ENCODE results near the gene THOP1. TPM values are rescaled to one million over a fixed set of nuclear protein-coding genes. Genes with fewer than 3 reads are reported as not detected.
A peak's percentile ranks its signal among the peaks of the same experiment; 100 is the strongest.

THOP1 gene
- total RNA-seq, 1 donor from 2014 or later, result 190 TPM

GRCh38 chr19:2827840-2828489, 42.7 kb downstream of the THOP1 start:
- Mint-ChIP-seq H3K36me3 (ENCODE audit: low read depth) (peaks cover 22% of the 10 kb centered on the region), H3K4me1 (ENCODE audit: low read depth) (no peaks in the 10 kb centered on the region)
- intact Hi-C loops (cut with micrococcal nuclease), result no loop called here

GRCh38 chr19:2834294-2834871, 49.1 kb downstream of the THOP1 start:
- Mint-ChIP-seq H3K4me1 (ENCODE audit: low read depth) (no peaks in the 10 kb centered on the region), H3K36me3 (ENCODE audit: low read depth) (peaks cover 19% of the 10 kb centered on the region), H3K9me3 (peaks cover 52% of the 10 kb centered on the region), H3K4me3 (no peak overlapping the region), H3K27me3 (ENCODE audit: insufficient read depth) (no peaks in the 10 kb centered on the region), H3K27ac (no peak overlapping the region)
- no peak for DNase-seq (ENCODE audit: low spot score)
- intact Hi-C loops (cut with micrococcal nuclease), result no loop called here

More at GRCh38 chr19:2827840-2828489, 42.7 kb downstream of the THOP1 start:
- H3K4me3 Mint-ChIP-seq, result no peak overlapping the region
- no peak for DNase-seq (ENCODE audit: low spot score)
- peaks cover 44% of the 10 kb centered on the region for H3K9me3 Mint-ChIP-seq
- no peak overlapping the region for H3K27ac Mint-ChIP-seq
- no peaks in the 10 kb centered on the region for H3K27me3 Mint-ChIP-seq (ENCODE audit: insufficient read depth)

- Mint-ChIP-seq H3K36me3 (ENCODE audit: low read depth) (peaks cover 18% of the 10 kb centered on the region), H3K27me3 (ENCODE audit: insufficient read depth) (peaks cover 1% of the 10 kb centered on the region), H3K4me3 (no peak overlapping the region), H3K4me1 (ENCODE audit: low read depth) (no peaks in the 10 kb centered on the region), H3K27ac (no peak overlapping the region), H3K9me3 (peaks cover 44% of the 10 kb centered on the region)
- intact Hi-C loops (cut with micrococcal nuclease), result no loop called here
- no peak for DNase-seq (ENCODE audit: low spot score)
Measured at GRCh38 chr19:2837430-2837829, 52.1 kb downstream of the THOP1 start.

DNA sequence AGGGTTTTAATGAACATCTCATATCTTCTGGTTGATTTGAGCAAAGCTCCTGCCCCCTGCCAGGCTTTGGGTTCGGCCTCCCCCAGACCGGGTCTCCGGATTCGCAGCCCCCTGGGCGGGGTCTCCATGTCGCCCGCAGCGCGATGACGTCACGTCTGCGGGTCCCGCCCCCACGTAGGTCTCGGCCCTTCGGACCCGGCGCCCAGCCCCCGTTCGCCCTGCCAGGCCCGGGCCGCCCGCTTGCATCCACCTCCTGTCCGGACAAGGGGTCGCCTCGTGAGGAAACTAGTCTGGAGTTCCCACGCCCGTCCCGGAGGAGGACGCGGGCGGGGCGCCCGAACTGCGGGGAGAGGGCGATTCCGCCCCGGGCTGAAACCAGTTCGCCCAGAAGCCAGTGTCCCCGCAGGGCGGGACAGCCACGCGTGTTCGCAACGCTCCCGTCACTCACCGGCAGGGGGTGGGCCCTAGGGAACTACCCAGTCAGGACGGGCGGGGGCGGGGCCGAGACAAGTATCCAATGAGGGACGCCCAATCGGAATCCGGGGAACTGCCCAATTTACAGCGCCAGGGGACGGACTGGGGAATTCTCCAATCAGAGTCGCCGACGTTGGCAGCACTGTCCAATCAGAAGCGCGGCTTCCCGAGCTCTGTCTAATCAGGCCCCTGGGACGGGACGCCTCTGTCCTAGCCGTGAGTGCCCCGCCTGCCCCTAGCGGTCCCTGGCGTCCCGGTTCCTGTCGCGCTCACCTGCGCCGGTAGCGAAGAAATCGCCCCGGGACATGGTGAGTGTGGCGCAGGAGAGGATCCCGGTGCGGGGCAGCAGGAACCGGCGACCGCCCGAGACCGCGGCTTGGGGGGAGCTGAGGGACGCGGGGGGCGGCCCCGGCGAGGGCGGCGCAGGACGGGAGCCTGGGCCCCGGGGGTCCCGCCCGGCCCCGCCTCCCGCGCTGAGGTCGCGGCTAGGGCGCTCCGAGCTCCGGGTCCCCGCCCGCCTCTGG, 55.8 kb downstream of the THOP1 start, which contains the start of gene ZNF555:
Gene ZNF555, plus strand, starts transcription at position 682 of the 998 bp plus-strand sequence. Its CDS starts 98 bp downstream, at position 780.
- Mint-ChIP-seq H3K4me3 (peak within 1 kb of the TSS; percentile 81), H3K27me3 (ENCODE audit: insufficient read depth) (peaks cover 12% of the 10 kb centered on the region), H3K27ac (no peak within 1 kb of the TSS), H3K36me3 (ENCODE audit: low read depth) (peaks cover 2% of the 10 kb centered on the region), H3K4me1 (ENCODE audit: low read depth) (no peaks in the 10 kb centered on the region), H3K9me3 (peaks cover 22% of the 10 kb centered on the region)
- peak; percentile 84 for DNase-seq (ENCODE audit: low spot score)
- intact Hi-C loops (cut with micrococcal nuclease), result loop anchor here (1.0 kb wide), 3 partner anchors 22 to 59 kb away; partner anchors contain the start of genes SGTA, ZNF554 and ZNF57

- intact Hi-C loops (cut with micrococcal nuclease), result loop anchor here (1.0 kb wide), 3 partner anchors 23 to 59 kb away; partner anchors contain the start of genes SGTA, ZNF554 and ZNF57
- no peak for DNase-seq (ENCODE audit: low spot score)
- peaks cover 2% of the 10 kb centered on the region for H3K36me3 Mint-ChIP-seq (ENCODE audit: low read depth)
- peaks cover 12% of the 10 kb centered on the region for H3K27me3 Mint-ChIP-seq (ENCODE audit: insufficient read depth)
- peaks cover 18% of the 10 kb centered on the region for H3K9me3 Mint-ChIP-seq
- peak overlapping the region; percentile 52 for H3K4me3 Mint-ChIP-seq
- no peak overlapping the region for H3K27ac Mint-ChIP-seq
- no peaks in the 10 kb centered on the region for H3K4me1 Mint-ChIP-seq (ENCODE audit: low read depth)
Measured at GRCh38 chr19:2841855-2842574, 56.7 kb downstream of the THOP1 start.

GRCh38 chr19:2845107-2845506, 59.8 kb downstream of the THOP1 start:
- Mint-ChIP-seq H3K36me3 (ENCODE audit: low read depth) (peaks cover 3% of the 10 kb centered on the region), H3K27ac (no peak overlapping the region), H3K9me3 (peaks cover 26% of the 10 kb centered on the region), H3K4me1 (ENCODE audit: low read depth) (no peaks in the 10 kb centered on the region), H3K27me3 (ENCODE audit: insufficient read depth) (peaks cover 12% of the 10 kb centered on the region), H3K4me3 (no peak overlapping the region)
- no peak for DNase-seq (ENCODE audit: low spot score)
- intact Hi-C loops (cut with micrococcal nuclease), result no loop called here

DNA sequence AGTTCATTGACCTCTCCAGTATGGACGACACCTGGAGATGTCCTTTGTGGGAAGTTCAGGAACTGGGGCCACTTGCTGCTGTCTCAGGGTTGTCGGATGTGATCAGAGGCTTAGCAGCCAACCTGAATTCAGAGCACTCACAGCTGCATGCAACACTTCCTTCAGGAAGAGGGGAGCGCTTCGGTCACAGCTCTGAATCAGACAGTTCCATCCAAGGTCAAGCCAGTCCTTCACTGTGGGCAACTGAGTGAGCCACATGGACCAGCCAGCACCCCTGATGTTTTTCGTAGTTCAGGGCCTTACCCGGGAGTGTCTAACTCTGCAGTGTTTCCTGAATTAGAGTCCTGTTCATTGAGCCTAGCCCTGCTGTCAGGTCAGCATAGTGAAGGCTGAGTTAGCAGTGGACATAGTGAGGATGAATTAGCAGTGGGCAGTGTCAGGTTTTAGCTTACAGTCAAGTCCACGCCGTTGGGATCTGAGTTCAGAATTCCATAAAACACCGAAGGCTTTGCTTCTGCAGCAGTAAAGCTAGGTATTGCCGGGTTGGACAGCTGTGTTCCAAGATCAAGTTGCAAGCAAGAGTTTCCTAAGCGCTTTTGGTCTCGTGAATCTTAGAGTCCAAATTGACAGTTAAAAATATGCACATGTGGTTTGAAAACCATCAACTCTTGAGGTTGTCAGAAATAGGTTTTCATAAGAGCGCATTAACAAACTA, 61.0 kb downstream of the THOP1 start:
- intact Hi-C loops (cut with micrococcal nuclease), result no loop called here
- no peak overlapping the region for H3K4me3 Mint-ChIP-seq
- no peaks in the 10 kb centered on the region for H3K4me1 Mint-ChIP-seq (ENCODE audit: low read depth)
- H3K27ac Mint-ChIP-seq, result no peak overlapping the region
- peaks cover 12% of the 10 kb centered on the region for H3K36me3 Mint-ChIP-seq (ENCODE audit: low read depth)
- no peak for DNase-seq (ENCODE audit: low spot score)
- peaks cover 35% of the 10 kb centered on the region for H3K9me3 Mint-ChIP-seq
- H3K27me3 Mint-ChIP-seq (ENCODE audit: insufficient read depth), result peaks cover 12% of the 10 kb centered on the region

DNA sequence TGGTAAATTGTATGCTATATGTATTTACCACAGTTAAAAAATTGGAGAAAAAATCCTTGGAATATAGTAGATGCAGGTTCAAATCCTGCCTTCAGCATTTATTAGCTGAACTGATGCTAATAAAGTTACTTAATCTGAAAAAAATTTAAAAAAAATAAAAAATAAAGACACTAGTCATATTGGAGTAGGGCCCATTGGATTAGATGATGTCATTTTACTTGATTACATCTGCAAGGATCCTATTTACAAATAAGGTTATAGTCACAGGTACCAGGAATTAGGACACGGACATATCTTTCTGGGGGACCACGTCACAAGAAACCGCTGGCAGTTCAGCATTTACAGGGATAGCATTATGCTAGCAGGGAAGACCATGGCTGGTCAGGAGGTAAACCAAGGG, 62.2 kb downstream of the THOP1 start:
- Mint-ChIP-seq H3K27me3 (ENCODE audit: insufficient read depth) (peaks cover 10% of the 10 kb centered on the region), H3K4me3 (no peak overlapping the region), H3K36me3 (ENCODE audit: low read depth) (peaks cover 20% of the 10 kb centered on the region), H3K4me1 (ENCODE audit: low read depth) (no peaks in the 10 kb centered on the region), H3K27ac (no peak overlapping the region), H3K9me3 (peaks cover 43% of the 10 kb centered on the region)
- no peak for DNase-seq (ENCODE audit: low spot score)
- intact Hi-C loops (cut with micrococcal nuclease), result no loop called here

GRCh38 chr19:2848616-2849015, 63.3 kb downstream of the THOP1 start:
- intact Hi-C loops (cut with micrococcal nuclease), result no loop called here
- Mint-ChIP-seq H3K27ac (no peak overlapping the region), H3K36me3 (ENCODE audit: low read depth) (peaks cover 25% of the 10 kb centered on the region), H3K4me3 (no peak overlapping the region), H3K4me1 (ENCODE audit: low read depth) (no peaks in the 10 kb centered on the region), H3K27me3 (ENCODE audit: insufficient read depth) (no peaks in the 10 kb centered on the region), H3K9me3 (peaks cover 52% of the 10 kb centered on the region)
- DNase-seq (ENCODE audit: low spot score), result no peak

- no peak for DNase-seq (ENCODE audit: low spot score)
- no peak overlapping the region for H3K4me3 Mint-ChIP-seq
- H3K4me1 Mint-ChIP-seq (ENCODE audit: low read depth), result no peaks in the 10 kb centered on the region
- no peaks in the 10 kb centered on the region for H3K27me3 Mint-ChIP-seq (ENCODE audit: insufficient read depth)
- intact Hi-C loops (cut with micrococcal nuclease), result no loop called here
- H3K27ac Mint-ChIP-seq, result no peak overlapping the region
- peaks cover 26% of the 10 kb centered on the region for H3K36me3 Mint-ChIP-seq (ENCODE audit: low read depth)
- peaks cover 61% of the 10 kb centered on the region for H3K9me3 Mint-ChIP-seq
Measured at GRCh38 chr19:2850256-2850925, 65.1 kb downstream of the THOP1 start.

DNA sequence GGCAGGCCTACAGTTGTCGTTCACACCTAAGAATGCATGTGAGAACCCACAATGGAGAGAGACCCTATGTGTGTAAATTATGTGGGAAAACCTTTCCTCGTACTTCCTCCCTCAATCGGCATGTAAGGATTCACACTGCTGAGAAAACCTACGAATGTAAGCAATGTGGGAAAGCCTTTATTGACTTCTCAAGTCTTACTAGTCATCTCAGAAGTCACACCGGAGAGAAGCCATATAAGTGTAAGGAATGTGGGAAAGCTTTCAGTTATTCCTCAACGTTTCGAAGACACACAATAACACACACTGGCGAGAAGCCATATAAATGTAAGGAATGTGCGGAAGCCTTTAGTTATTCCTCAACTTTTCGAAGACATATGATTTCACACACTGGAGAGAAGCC, 67.3 kb downstream of the THOP1 start:
- no peak overlapping the region for H3K27ac Mint-ChIP-seq
- H3K4me1 Mint-ChIP-seq (ENCODE audit: low read depth), result no peaks in the 10 kb centered on the region
- intact Hi-C loops (cut with micrococcal nuclease), result no loop called here
- no peak for DNase-seq (ENCODE audit: low spot score)
- peaks cover 26% of the 10 kb centered on the region for H3K36me3 Mint-ChIP-seq (ENCODE audit: low read depth)
- no peaks in the 10 kb centered on the region for H3K27me3 Mint-ChIP-seq (ENCODE audit: insufficient read depth)
- no peak overlapping the region for H3K4me3 Mint-ChIP-seq
- peaks cover 60% of the 10 kb centered on the region for H3K9me3 Mint-ChIP-seq

Data from activated T-helper 1 cell treated with anti-CD3 and anti-CD28 coated beads, Interleukin-12 subunit alpha, Interleukin-12 subunit beta, Interleukin-2, Interleukin-4 antibody, amounts not matched to agents 30 ng/mL and 10 ng/mL and 1 ng/mL, durations not matched to agents 14 hours and 24 hours and 36 hours (primary cell).